ENCODE data around the gene GADD45G. TPM values are rescaled to one million over a fixed set of nuclear protein-coding genes. Genes with fewer than 3 reads are reported as not detected.

The GADD45G gene
- total RNA-seq, 2 donors from 2014 or later, result 14.3 to 15.1 TPM

GRCh38 chr9:89633920-89634319 is 29.1 kb downstream of the GADD45G start:
- Mint-ChIP-seq H3K27ac (no peak overlapping the region), H3K36me3 (ENCODE audit: low read depth) (no peaks in the 10 kb centered on the region), H3K4me3 (no peak overlapping the region), H3K27me3 (no peaks in the 10 kb centered on the region), H3K4me1 (peaks cover 3% of the 10 kb centered on the region)
- ATAC-seq (no peak), DNase-seq (no peak)
- H3K9me3 ChIP-seq (ENCODE audit: control insufficient read depth, low read length, poor library complexity, severe bottlenecking), result no peaks in the 10 kb centered on the region

GRCh38 chr9:89634995-89635742 is 30.4 kb downstream of the GADD45G start:
- Mint-ChIP-seq H3K27me3 (no peaks in the 10 kb centered on the region), H3K27ac (no peak overlapping the region), H3K4me3 (no peak overlapping the region), H3K36me3 (ENCODE audit: low read depth) (no peaks in the 10 kb centered on the region), H3K4me1 (peaks cover 3% of the 10 kb centered on the region)
- DNase-seq (no peak), ATAC-seq (no peak)
- H3K9me3 ChIP-seq (ENCODE audit: control insufficient read depth, low read length, poor library complexity, severe bottlenecking), result no peaks in the 10 kb centered on the region

- no peaks in the 10 kb centered on the region for H3K27me3 Mint-ChIP-seq
- DNase-seq (no peak), ATAC-seq (no peak)
- H3K4me3 Mint-ChIP-seq, result no peak overlapping the region
- H3K9me3 ChIP-seq (ENCODE audit: control insufficient read depth, low read length, poor library complexity, severe bottlenecking), result no peaks in the 10 kb centered on the region
- H3K27ac Mint-ChIP-seq, result no peak overlapping the region
- H3K36me3 Mint-ChIP-seq (ENCODE audit: low read depth), result no peaks in the 10 kb centered on the region
- H3K4me1 Mint-ChIP-seq, result peaks cover 3% of the 10 kb centered on the region
Observed at GRCh38 chr9:89635816-89636215, 31.0 kb downstream of the GADD45G start.

GRCh38 chr9:89637787-89638186 is 33.0 kb downstream of the GADD45G start:
- Mint-ChIP-seq H3K27me3 (no peaks in the 10 kb centered on the region), H3K27ac (no peak overlapping the region), H3K4me3 (no peak overlapping the region), H3K4me1 (peaks cover 3% of the 10 kb centered on the region), H3K36me3 (ENCODE audit: low read depth) (no peaks in the 10 kb centered on the region)
- H3K9me3 ChIP-seq (ENCODE audit: control insufficient read depth, low read length, poor library complexity, severe bottlenecking), result no peaks in the 10 kb centered on the region
- DNase-seq (no peak), ATAC-seq (no peak)

GRCh38 chr9:89638359-89638758 is 33.5 kb downstream of the GADD45G start:
- ATAC-seq, result no peak
- no peaks in the 10 kb centered on the region for H3K9me3 ChIP-seq (ENCODE audit: control insufficient read depth, low read length, poor library complexity, severe bottlenecking)
- Mint-ChIP-seq H3K4me3 (no peak overlapping the region), H3K4me1 (peaks cover 3% of the 10 kb centered on the region), H3K27me3 (no peaks in the 10 kb centered on the region), H3K27ac (no peak overlapping the region), H3K36me3 (ENCODE audit: low read depth) (no peaks in the 10 kb centered on the region)
- DNase-seq, result no peak

GRCh38 chr9:89638893-89639292 is 34.1 kb downstream of the GADD45G start:
- no peak for DNase-seq
- Mint-ChIP-seq H3K4me3 (no peak overlapping the region), H3K4me1 (peaks cover 3% of the 10 kb centered on the region), H3K27me3 (no peaks in the 10 kb centered on the region), H3K27ac (no peak overlapping the region), H3K36me3 (ENCODE audit: low read depth) (no peaks in the 10 kb centered on the region)
- no peaks in the 10 kb centered on the region for H3K9me3 ChIP-seq (ENCODE audit: control insufficient read depth, low read length, poor library complexity, severe bottlenecking)
- ATAC-seq, result no peak

- no peak overlapping the region for H3K4me3 Mint-ChIP-seq
- no peak for ATAC-seq
- H3K36me3 Mint-ChIP-seq (ENCODE audit: low read depth), result no peaks in the 10 kb centered on the region
- no peak overlapping the region for H3K27ac Mint-ChIP-seq
- no peaks in the 10 kb centered on the region for H3K27me3 Mint-ChIP-seq
- H3K4me1 Mint-ChIP-seq, result peaks cover 3% of the 10 kb centered on the region
- DNase-seq, result no peak
- no peaks in the 10 kb centered on the region for H3K9me3 ChIP-seq (ENCODE audit: control insufficient read depth, low read length, poor library complexity, severe bottlenecking)
Observed at GRCh38 chr9:89639367-89639795, 34.6 kb downstream of the GADD45G start.

- H3K27ac Mint-ChIP-seq, result no peak overlapping the region
- no peaks in the 10 kb centered on the region for H3K4me1 Mint-ChIP-seq
- no peaks in the 10 kb centered on the region for H3K36me3 Mint-ChIP-seq (ENCODE audit: low read depth)
- no peaks in the 10 kb centered on the region for H3K9me3 ChIP-seq (ENCODE audit: control insufficient read depth, low read length, poor library complexity, severe bottlenecking)
- DNase-seq (no peak), ATAC-seq (no peak)
- H3K27me3 Mint-ChIP-seq, result no peaks in the 10 kb centered on the region
- H3K4me3 Mint-ChIP-seq, result no peak overlapping the region
Observed at GRCh38 chr9:89639961-89640360, 35.1 kb downstream of the GADD45G start.

GRCh38 chr9:89640361-89640760 is 35.5 kb downstream of the GADD45G start:
- Mint-ChIP-seq H3K36me3 (ENCODE audit: low read depth) (no peaks in the 10 kb centered on the region), H3K27ac (no peak overlapping the region), H3K4me3 (no peak overlapping the region), H3K27me3 (no peaks in the 10 kb centered on the region), H3K4me1 (no peaks in the 10 kb centered on the region)
- DNase-seq, result no peak
- ATAC-seq, result no peak
- no peaks in the 10 kb centered on the region for H3K9me3 ChIP-seq (ENCODE audit: control insufficient read depth, low read length, poor library complexity, severe bottlenecking)

- H3K27ac Mint-ChIP-seq, result no peak overlapping the region
- no peaks in the 10 kb centered on the region for H3K9me3 ChIP-seq (ENCODE audit: control insufficient read depth, low read length, poor library complexity, severe bottlenecking)
- H3K36me3 Mint-ChIP-seq (ENCODE audit: low read depth), result no peaks in the 10 kb centered on the region
- no peaks in the 10 kb centered on the region for H3K27me3 Mint-ChIP-seq
- DNase-seq, result no peak
- ATAC-seq, result no peak
- no peak overlapping the region for H3K4me3 Mint-ChIP-seq
- no peaks in the 10 kb centered on the region for H3K4me1 Mint-ChIP-seq
Observed at GRCh38 chr9:89640801-89641200, 36.0 kb downstream of the GADD45G start.

- H3K27ac Mint-ChIP-seq, result peak overlapping the region; percentile 4
- no peak for DNase-seq
- H3K4me1 Mint-ChIP-seq, result no peaks in the 10 kb centered on the region
- no peak overlapping the region for H3K4me3 Mint-ChIP-seq
- no peaks in the 10 kb centered on the region for H3K9me3 ChIP-seq (ENCODE audit: control insufficient read depth, low read length, poor library complexity, severe bottlenecking)
- no peaks in the 10 kb centered on the region for H3K36me3 Mint-ChIP-seq (ENCODE audit: low read depth)
- H3K27me3 Mint-ChIP-seq, result peaks cover 8% of the 10 kb centered on the region
- ATAC-seq, result no peak
Observed at GRCh38 chr9:89641980-89642379, 37.2 kb downstream of the GADD45G start.

- H3K36me3 Mint-ChIP-seq (ENCODE audit: low read depth), result no peaks in the 10 kb centered on the region
- H3K9me3 ChIP-seq (ENCODE audit: control insufficient read depth, low read length, poor library complexity, severe bottlenecking), result no peaks in the 10 kb centered on the region
- H3K4me3 Mint-ChIP-seq, result no peak overlapping the region
- ATAC-seq, result no peak
- DNase-seq, result no peak
- peaks cover 10% of the 10 kb centered on the region for H3K27me3 Mint-ChIP-seq
- no peak overlapping the region for H3K27ac Mint-ChIP-seq
- H3K4me1 Mint-ChIP-seq, result no peaks in the 10 kb centered on the region
Observed at GRCh38 chr9:89642789-89643188, 38.0 kb downstream of the GADD45G start.

- H3K9me3 ChIP-seq (ENCODE audit: control insufficient read depth, low read length, poor library complexity, severe bottlenecking), result no peaks in the 10 kb centered on the region
- Mint-ChIP-seq H3K36me3 (ENCODE audit: low read depth) (no peaks in the 10 kb centered on the region), H3K27me3 (peaks cover 14% of the 10 kb centered on the region), H3K4me3 (no peak overlapping the region), H3K4me1 (no peaks in the 10 kb centered on the region), H3K27ac (no peak overlapping the region)
- ATAC-seq (no peak), DNase-seq (no peak)
Observed at GRCh38 chr9:89646189-89646939, 41.6 kb downstream of the GADD45G start.

Measured in T-helper 17 cell (primary cell).